ENCODE data around the gene VCAN. TPM values are rescaled to one million over a fixed set of nuclear protein-coding genes. Genes with fewer than 3 reads are reported as not detected.
A peak's percentile ranks its signal among the peaks of the same experiment; 100 is the strongest.
"Not testable (repeated sequence)": the region's sequence is repeated elsewhere in the genome, so short reads cannot be mapped to it uniquely, and the experiment has no call there.

VCAN gene
- total RNA-seq, 1 donor, result 1,493 TPM

DNA sequence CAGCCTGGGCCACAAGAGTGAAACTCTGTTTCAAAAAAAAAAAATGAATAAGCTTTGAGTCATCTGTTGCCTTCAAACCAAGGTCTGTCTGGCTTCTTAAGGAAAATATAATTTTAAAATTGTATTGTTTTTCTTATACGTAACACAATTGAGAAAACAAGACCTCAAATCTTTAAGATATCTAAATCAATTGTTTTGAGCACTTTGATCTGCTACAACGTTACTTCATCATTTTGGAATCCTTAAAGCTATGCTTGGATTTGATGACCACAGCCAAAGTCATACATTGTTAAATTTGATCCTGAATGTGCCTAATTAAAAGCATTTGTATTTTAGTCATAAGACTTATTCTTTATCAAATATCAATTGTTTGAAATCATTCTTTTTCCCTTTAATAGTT is 37.7 kb upstream of the VCAN start:
- peak; percentile 76 for DNase-seq (ENCODE audit: low read depth)
- TF ChIP-seq, protein P1, sequence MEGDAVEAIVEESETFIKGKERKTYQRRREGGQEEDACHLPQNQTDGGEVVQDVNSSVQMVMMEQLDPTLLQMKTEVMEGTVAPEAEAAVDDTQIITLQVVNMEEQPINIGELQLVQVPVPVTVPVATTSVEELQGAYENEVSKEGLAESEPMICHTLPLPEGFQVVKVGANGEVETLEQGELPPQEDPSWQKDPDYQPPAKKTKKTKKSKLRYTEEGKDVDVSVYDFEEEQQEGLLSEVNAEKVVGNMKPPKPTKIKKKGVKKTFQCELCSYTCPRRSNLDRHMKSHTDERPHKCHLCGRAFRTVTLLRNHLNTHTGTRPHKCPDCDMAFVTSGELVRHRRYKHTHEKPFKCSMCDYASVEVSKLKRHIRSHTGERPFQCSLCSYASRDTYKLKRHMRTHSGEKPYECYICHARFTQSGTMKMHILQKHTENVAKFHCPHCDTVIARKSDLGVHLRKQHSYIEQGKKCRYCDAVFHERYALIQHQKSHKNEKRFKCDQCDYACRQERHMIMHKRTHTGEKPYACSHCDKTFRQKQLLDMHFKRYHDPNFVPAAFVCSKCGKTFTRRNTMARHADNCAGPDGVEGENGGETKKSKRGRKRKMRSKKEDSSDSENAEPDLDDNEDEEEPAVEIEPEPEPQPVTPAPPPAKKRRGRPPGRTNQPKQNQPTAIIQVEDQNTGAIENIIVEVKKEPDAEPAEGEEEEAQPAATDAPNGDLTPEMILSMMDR (IDR thresholded peaks at IDR 0.05; ENCODE audit: insufficient read depth, low read length), result no peak
- H3K4me3 ChIP-seq (ENCODE audit: low read depth, low read length), result no peak overlapping the region

DNA sequence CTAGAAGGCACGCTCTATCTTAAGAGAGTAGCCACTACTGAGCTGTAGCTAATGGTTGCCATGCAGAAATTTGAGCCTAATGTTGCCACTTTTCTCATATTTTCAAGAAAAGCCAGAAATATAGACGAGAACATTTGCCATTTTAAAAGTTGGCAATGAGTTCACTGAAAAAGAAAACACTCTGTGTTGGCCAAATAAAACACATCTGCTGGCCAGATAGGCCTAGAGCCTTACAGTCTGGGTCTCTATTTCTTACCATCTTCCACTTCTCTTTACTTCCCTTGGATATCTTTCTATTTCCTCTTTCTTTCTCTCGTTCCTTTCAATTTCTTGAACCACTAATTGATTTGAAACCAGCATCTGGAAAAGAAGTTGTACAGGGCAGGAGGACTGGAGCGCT is 36.6 kb upstream of the VCAN start:
- TF ChIP-seq, protein P1 (IDR thresholded peaks at IDR 0.05; ENCODE audit: insufficient read depth, low read length), result no peak
- H3K4me3 ChIP-seq (ENCODE audit: low read depth, low read length), result no peak overlapping the region
- DNase-seq (ENCODE audit: low read depth), result peak; percentile 67

- TF ChIP-seq, protein P1 (IDR thresholded peaks at IDR 0.05; ENCODE audit: insufficient read depth, low read length), result no peak
- no peak overlapping the region for H3K4me3 ChIP-seq (ENCODE audit: low read depth, low read length)
- no peak for DNase-seq (ENCODE audit: low read depth)
Measured at GRCh38 chr5:83436276-83436675, 35.3 kb upstream of the VCAN start.

- not testable (repeated sequence) for DNase-seq (ENCODE audit: low read depth)
Measured at GRCh38 chr5:83437697-83438096, 33.8 kb upstream of the VCAN start.

DNA sequence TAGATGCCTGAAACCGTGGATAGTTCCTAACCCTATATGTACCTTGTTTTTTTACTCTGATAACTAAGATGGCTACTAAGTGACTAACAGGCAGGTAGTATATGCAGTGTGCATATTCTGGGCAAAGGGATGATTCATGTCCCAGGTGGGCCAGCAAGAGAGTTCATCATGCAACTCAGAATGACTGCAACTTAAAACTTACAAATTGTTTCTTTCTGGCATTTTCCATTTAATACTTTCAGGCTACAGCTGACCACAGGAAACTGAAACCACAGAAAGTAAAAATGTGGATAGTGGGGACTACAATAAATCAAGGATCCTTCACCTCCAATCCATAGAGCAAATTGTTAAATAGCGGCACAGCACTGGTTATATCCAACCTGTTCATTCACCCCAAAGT is 30.7 kb upstream of the VCAN start:
- TF ChIP-seq, protein P1 (IDR thresholded peaks at IDR 0.05; ENCODE audit: insufficient read depth, low read length), result no peak
- H3K4me3 ChIP-seq (ENCODE audit: low read depth, low read length), result no peak overlapping the region
- no peak for DNase-seq (ENCODE audit: low read depth)

More at GRCh38 chr5:83437697-83438096, 33.8 kb upstream of the VCAN start:
- not testable (repeated sequence) for H3K4me3 ChIP-seq (ENCODE audit: low read depth, low read length)

DNA sequence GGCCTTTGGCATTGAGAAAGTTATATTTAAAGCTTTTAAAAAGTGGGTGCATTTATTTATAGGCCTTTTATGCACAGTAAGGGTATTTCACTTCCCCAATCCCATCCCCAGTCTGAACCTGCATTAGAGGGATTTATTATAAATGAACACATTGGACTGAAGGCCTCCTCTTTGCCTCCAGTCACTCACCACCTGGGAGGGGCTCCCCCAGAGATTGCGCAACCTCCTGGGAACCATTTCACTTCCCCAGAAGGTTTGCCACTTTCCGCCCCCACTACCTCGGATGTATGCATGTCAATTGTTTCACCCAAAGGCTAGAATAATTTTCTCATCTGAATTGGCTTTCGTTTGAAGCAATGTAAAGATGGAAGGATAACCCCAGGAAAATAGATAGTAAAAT is 29.8 kb upstream of the VCAN start:
- TF ChIP-seq, protein P1 (IDR thresholded peaks at IDR 0.05; ENCODE audit: insufficient read depth, low read length), result no peak
- H3K4me3 ChIP-seq (ENCODE audit: low read depth, low read length), result no peak overlapping the region
- DNase-seq (ENCODE audit: low read depth), result no peak

GRCh38 chr5:83443534-83443933 is 28.0 kb upstream of the VCAN start:
- no peak for DNase-seq (ENCODE audit: low read depth)
- TF ChIP-seq, protein P1 (IDR thresholded peaks at IDR 0.05; ENCODE audit: insufficient read depth, low read length), result no peak
- H3K4me3 ChIP-seq (ENCODE audit: low read depth, low read length), result no peak overlapping the region

Data from fibroblast of the aortic adventitia (primary cell).